22Rv1 (cell line): ENCODE measurements around the gene MMAB.

Experiments used
- H3K27ac ChIP-seq: fragments of 450-650 bp; 2 replicates; pipeline ENCODE4 v1.5.1; 2017
- CTCF ChIP-seq: fragments of 450-650 bp; IDR thresholded peaks from 2 replicates; pipeline ENCODE4 v1.5.1; 2017; ENCODE audit warnings: mild to moderate bottlenecking
- ZFX ChIP-seq: fragments of 450-650 bp; IDR thresholded peaks from 2 replicates; pipeline ENCODE4 v1.6.1; 2017; ENCODE audit warnings: antibody characterized with exemption, borderline replicate concordance

The MMAB gene

GRCh38 chr12:109601557-109601956 is 28.3 kb upstream of the MMAB start:
- TF ChIP-seq CTCF = no peak
- TF ChIP-seq ZFX = no peak
- no peak overlapping the region for H3K27ac ChIP-seq

- TF ChIP-seq CTCF (no peak), ZFX (no peak)
- no peak overlapping the region for H3K27ac ChIP-seq
These were observed 27.7 kb upstream of the MMAB start for GRCh38 chr12:109600995-109601394.

- no peak overlapping the region for H3K27ac ChIP-seq
- TF ChIP-seq ZFX (no peak), CTCF (no peak)
These were observed 27.2 kb upstream of the MMAB start for GRCh38 chr12:109600481-109600880.

- H3K27ac ChIP-seq = no peak overlapping the region
- no peak for TF ChIP-seq CTCF
- TF ChIP-seq ZFX = no peak
These were observed 25.8 kb upstream of the MMAB start for GRCh38 chr12:109599087-109599486.

- TF ChIP-seq CTCF = no peak
- no peak for TF ChIP-seq ZFX
- H3K27ac ChIP-seq = peak overlapping the region; percentile 40
These were observed 25.1 kb upstream of the MMAB start for GRCh38 chr12:109598428-109598854.

GRCh38 chr12:109597795-109598427 is 24.6 kb upstream of the MMAB start:
- no peak for TF ChIP-seq ZFX
- peak; percentile 100 for TF ChIP-seq CTCF
- H3K27ac ChIP-seq = peak overlapping the region; percentile 40

GRCh38 chr12:109597414-109597794 is 24.1 kb upstream of the MMAB start:
- peak overlapping the region; percentile 40; the same call in 1 of the 2 replicates for H3K27ac ChIP-seq
- TF ChIP-seq ZFX = no peak
- TF ChIP-seq CTCF = no peak
